GM19468 (cell line): Measurements from ENCODE around the gene EIF2AK2.

ENCODE experiments used
- ATAC-seq: cut with Tn5 transposase; IDR thresholded peaks from one replicate; pipeline ENCODE4 v1.9.1; 2021; ENCODE audit warnings: mild to moderate bottlenecking, moderate library complexity, moderate number of reproducible peaks; ENCODE audit not compliant: unreplicated experiment; ENCODE audit errors: extremely low read depth

Gene EIF2AK2

DNA sequence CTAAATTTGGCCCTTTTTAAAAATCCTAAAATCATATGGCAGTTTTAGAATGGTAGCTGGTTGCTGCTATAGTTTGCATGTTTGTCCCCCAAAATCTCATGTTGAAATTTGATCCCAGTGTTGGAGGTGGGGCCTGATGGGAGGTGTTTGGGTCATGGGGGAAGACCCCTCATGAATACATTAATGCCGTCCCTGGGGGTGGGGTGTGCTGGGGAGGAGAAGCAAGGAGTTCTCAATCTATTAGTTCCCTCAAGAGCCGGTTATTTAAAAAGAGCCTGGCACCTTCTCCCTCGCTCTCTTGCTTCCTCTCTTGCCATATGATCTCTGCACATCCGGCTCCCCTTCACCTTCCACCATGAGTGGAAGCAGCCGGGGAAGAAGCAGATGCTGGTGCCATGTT is 51.6 kb downstream of the EIF2AK2 start:
- no peak for ATAC-seq

DNA sequence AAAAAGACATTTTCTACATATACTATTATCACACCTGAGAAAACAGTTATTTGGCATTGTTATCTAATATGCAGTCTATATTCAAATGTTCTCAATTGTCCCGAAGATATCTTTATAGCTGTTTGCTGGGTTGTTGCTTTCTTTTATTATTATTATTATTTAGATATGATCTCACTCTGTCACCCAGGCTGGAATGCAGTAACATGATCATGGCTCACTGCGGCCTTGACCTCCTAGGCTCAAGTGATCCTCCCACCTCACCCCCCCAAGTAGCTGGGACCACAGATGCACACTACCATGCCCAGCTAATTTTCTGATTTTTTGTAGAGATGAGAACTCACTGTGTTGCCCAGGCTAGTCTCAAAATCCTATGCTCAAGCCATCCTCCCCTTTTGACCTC is 52.6 kb downstream of the EIF2AK2 start:
- ATAC-seq, result no peak

DNA sequence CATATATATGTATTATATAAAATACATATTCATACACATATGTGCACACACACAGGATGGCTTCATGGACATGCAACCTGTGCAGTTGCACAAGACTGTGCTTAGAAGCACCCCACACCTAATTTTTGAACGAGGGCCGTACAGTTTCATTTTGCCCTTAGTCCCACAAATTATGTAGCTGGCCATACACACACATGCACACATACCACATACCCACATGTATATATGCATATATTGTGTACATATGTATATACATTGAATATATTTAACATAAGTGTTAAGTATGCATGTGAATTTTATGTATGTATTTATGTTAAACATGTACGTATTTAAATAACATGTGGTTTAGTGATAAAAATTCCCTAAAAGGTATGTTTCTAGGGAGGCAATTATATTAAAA is 54.2 kb downstream of the EIF2AK2 start:
- no peak for ATAC-seq

DNA sequence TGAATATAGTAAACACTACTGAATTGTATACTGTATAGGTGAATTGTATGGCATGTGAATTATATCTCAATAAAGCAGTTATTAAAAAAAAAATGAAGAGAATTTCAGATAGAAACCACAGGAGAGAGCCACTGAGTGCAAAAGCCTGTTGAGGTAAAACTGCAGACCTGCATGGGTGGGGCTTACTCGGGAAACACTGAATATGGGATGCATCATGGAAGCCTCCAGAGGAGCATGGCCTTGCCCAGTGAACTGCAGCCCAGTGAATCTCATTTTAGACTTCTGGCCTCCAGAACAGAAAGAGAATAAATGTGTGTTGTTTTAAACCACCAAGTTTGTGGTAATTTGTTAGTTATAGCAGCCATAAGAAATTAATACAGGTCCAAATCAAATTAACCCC is 56.7 kb downstream of the EIF2AK2 start:
- ATAC-seq, result no peak

DNA sequence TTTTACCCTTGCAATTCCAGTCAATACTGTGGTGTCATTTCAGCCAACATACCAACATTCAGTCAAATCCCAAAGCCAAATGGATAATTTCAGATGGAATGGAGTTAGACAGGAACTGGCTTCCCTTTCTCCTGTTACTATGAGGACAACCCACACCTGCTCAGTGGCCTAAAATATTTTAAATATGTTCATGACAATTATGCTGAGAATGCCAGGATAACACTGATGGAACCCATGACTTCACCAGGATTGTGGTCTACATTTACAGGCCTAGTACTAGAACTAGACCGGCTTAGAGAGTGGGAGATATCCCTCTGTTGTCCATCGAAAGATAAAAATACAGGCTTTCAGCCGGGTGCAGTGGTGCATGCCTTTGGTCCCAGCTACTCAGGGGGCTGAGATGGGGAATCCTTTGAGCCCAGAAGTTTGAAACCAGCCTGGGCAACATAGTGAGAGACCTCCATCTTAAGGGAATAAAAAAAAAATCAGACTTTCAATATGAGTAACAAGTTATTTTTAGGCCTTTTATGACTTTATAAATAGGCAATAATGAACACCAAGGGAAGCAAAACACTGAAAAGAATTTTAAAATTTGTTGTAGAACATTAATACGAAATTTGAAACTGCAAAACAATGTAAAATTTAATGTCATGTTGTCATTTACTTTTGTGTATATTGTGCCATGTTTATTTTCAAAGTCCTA is 58.2 kb downstream of the EIF2AK2 start:
- ATAC-seq, result no peak

DNA sequence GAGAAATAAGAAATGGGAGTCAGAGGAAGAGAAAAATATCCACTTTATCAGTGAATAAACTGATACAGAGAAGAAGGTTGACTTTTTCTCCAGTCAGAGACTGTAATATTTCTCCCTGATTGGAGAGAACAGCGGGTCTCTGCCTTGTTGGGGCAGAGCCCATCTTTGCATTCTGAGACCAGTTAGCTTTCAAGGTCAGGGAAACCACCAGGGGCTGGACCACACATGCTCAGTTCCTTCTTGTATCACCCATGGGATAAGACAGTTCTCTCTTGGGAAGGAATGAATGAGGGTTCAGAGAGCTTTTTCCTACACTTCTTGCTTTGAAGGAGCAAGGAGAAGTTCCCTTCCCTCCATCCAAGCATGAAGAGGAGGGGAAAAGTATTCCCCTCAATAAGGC is 60.2 kb downstream of the EIF2AK2 start:
- no peak for ATAC-seq

DNA sequence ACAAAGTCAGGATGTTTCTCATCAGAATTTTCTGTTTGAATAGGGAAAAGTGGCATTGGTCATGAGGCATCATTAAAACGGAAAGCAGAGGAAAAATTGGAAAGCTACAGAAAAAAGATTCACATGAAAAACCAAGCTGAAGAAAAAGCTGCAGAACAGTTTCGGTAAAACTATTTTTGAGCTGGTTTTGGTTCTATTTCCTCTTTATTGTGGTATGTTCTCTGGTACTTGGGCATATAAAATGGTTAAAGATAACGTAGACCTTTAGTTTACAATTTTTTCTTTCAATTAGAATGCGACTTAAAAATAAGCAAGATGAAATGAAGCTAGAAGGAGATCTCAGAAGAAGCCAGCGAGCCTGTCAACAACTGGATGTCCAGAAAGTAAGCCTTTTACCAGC is 64.9 kb downstream of the EIF2AK2 start:
- no peak for ATAC-seq

DNA sequence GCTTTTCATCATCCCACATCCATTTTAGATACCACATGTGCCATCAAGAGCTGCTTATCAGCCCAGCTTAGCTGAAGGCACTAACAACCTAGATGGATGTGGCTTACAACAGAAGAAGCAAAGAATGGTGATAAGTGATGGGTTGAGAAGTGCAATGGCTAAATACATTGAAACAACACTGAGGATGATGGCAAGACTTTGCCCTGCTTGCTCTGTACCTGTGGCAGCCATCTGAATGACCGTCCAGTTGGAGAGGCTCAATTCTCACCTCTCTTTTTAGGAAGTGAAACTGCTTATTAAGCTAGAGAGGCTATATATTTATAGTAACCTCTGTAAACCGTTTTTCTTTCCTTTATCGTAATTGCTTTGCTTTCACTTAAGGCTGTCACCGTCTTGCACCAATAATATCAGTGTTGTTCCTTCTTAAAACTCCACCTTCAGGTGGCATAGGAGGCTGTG is 66.7 kb downstream of the EIF2AK2 start:
- ATAC-seq, result peak; percentile 60

DNA sequence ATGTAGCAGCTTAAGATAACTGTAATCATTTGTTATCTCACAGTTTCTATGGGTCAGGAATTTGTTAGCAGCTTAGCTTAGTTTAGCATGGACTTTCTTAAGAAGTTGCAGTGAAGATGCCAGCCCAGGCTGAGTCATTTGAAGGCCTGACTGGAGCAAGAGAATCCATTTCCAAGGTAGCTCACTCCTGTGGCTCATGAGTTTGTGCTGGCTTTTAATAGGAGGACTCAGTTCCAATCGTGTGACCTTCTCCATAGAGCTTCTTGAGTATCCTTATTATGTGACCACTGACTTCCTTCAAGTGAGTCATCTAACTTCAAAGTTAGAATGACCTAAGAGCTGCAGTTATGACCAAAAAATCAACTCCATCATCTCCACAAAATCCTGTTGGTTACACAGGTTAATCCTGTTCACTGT is 71.0 kb downstream of the EIF2AK2 start:
- ATAC-seq, result no peak

DNA sequence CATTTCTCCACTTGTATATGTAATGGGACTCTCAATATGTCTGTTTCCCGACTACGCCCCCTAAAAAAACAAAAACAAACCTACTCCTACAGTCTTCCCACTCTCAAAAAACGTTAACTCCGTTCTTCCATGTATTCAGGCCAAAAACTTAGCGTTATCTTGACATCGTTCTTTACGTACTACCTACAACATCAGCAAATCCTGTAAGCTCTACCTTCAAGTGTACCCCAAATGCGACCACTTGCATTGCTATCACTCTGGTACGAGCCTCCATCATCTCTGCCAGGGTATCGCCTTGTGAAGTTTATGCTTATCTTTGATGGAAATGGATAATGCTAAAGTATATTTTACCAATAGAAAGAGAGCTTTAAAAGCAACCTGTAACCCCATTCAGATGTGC is 72.0 kb downstream of the EIF2AK2 start:
- no peak for ATAC-seq

DNA sequence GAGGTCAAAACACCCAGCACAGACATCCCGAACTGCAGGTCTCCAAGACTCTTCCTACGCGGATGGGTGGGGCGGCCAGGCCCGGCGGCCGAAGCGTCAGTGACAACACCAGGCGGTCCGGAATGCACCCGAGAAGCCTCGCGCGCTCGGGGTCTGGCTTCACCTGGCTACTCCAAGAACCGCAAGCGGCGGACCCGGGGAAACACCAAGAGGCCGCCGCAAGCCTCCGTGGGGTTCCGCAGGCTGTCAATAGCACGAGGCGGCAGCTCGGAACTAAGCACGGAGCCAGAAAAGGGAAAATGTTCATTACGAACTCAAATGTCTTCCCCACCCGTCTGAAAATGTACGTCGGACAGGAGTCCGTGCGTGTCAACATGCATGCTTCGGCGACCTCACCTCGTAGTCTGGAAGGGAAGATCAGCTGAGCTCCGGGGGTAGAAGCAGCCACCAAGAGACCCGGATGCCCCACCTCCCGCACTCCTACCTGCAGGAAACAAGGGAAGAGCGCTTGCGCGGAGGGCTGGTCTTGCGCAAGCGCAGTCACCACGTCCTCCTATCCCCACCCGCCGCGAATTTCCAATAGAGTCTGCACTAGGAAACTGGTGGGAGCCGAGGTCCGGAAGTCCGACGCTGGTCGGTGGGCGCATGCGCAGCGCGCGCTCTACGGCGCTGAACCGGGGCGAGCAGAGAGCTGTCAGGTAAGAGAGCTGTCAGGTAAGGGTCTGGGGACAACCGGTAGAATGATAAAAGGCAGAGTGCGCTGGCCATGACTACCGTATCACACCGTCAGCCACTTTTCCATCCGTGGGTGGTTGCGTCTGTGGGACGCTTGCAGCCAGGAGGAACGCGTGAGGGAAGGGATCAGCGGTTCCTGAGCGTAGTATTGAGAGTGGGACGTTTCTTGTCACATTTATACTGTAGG is 72.6 kb downstream of the EIF2AK2 start, which contains the start of the genes GPATCH11 and HEATR5B:
Gene GPATCH11 (plus strand): TSS at position 646 of the 922 bp plus-strand sequence. CDS start 3,864 bp downstream, outside the sequence.
Gene HEATR5B (minus strand): TSS at position 500 of the 922 bp plus-strand sequence. CDS start 958 bp downstream, outside the sequence.
- ATAC-seq, result peak; percentile 66

DNA sequence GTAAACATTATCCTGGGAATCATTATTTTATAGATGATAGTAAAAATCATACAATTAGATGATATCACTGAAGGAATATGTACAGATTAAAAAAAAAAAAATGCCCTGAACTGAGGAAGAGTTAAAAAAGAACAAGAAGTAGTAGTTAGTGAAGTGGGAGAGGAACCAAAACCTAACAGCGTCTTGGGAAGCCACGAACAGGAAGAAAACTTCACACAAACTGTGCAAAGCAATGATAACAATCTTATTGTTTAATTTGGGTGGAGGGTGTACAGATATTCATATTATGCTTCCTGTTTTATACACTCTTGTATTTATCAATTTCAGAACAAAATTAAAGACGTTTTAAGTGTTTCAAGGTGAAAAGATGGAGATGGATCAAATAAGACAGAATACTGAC is 76.1 kb downstream of the EIF2AK2 start:
- no peak for ATAC-seq

DNA sequence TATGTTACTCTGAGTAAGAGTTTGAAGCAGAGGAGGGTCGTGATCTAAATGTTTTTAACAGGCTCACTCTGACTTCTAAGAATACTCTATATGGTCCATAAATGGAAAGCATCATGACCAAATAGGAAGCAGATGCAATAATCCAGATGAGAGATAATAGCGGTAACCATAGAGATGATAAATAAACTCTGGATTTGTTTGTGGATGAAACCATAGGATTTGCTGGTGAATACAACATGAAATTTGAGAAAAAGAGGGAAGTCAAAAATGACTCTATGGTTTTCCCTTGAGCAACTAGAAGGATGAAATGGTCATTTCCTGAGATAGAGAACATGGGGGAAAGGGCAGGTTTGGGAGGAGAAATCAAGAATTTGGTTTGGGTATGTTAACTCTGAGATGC is 76.5 kb downstream of the EIF2AK2 start:
- ATAC-seq, result no peak

DNA sequence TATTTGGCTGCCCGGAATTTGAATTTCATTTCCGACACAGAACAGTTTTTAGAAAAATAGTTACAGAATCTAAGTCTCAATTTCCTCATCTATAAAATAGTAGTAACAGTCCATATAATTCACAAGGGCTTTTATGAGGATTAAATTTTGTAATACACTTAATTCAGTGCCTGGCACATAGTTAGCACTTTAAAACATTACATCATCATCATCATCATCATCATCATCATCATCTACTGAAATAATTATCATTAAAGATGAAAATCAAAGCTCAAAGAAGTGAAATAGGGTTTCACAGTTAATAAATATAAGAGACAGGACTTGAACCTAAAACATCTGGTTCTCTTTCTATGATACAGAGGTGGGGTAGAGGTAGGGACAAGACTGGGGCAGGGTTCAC is 85.8 kb downstream of the EIF2AK2 start:
- ATAC-seq, result no peak

DNA sequence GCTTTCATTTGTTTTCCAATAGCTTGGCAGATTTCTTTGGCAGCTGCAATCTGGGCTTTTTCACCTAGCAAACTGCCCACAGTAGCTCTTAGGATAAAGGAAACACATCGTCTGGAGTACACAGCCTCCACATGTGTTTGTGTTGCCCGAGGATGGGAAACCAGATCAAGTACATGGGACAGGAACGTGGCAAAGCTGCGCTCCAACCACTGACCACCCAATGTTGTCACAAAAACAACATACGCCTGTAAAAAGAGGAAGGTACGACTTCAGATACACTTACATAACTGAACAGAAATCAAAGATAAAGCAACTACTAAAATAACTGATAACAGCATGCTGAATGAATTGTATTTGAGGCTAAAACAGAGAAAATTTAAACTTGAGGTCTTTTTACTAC is 88.1 kb downstream of the EIF2AK2 start:
- no peak for ATAC-seq

DNA sequence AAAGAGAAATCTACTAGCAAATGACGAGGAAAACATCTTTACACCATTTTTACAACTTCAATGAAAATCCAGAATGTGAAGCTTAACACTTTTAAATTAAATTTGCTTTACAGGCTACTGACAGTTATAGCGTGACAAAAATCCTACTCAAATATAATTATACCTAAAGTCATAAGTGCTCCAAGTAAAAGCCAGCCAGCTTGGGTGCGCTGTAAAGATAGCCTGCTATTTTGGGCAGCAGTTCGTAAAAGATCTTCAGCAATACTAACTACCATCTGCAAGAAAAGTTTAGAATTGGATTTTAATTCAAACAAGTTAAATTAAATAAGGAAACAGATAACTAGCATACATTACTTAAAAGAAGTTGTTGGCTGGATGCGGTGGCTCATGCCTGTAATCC is 95.0 kb downstream of the EIF2AK2 start:
- ATAC-seq, result no peak

DNA sequence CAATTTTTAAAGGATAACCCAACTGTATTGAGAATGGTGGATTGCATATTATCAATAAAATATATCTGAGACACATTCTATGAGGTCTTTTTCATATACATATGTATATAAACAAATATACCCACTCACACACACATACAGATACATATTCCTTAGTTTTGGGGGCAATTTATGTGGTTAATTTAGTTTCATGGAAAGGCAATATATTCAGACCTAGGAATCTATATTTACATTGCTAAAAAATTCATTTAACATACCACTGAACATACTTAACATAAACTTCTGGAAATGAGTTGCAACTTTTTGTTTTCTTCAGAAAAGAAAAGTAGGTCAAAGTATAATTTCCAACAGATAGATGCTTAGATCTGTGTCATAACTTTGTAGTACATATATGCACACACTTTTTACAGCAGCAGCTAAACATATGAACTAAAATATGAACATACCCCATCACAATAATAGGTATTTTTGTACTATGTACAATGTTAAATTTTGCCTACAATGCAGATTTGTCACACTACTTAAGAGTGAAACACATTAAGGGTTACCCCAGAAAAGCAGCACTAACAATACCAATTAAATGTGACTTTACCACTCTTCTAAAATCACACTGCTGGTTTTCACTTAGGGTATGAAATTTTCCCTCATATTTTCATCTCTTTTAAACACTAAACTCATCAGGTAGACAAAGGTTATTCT is 95.6 kb downstream of the EIF2AK2 start:
- ATAC-seq, result no peak

DNA sequence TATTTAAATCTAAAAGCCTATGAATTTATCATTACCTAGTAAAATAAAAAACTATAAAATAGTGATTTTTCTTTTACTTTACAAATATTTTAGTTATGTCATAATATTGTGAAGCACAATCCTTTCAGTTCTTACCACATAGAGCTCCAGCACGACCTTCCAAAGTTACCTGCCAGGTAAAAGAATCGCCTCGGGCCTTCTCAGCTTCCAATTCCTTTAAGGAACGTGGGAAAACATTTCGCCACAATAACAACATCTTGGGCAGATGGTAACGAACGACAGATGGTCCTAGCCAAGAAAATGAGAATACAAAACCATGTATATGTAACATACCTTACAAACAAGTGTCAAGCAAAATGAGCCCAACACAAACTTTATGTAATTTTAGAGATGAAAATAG is 96.3 kb downstream of the EIF2AK2 start:
- ATAC-seq, result no peak

DNA sequence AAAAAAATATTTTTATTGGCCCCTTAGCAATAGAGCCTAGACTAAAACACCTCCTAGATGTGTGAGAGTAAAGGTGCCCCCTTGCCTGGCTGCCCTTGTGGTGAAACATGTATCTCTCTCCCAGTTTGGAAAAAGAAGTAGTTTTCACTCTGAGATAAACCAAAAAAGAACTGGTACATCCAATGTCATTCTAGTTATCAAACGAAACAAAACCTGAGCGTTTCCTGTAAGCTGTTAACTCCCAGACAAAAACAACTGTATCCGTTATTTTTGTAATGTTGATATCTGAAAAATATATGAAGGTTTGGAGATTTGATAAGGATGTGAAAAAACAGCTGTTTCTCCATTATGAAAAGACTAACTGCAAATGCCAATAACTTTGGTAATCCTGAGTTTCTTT is 96.9 kb downstream of the EIF2AK2 start:
- no peak for ATAC-seq

DNA sequence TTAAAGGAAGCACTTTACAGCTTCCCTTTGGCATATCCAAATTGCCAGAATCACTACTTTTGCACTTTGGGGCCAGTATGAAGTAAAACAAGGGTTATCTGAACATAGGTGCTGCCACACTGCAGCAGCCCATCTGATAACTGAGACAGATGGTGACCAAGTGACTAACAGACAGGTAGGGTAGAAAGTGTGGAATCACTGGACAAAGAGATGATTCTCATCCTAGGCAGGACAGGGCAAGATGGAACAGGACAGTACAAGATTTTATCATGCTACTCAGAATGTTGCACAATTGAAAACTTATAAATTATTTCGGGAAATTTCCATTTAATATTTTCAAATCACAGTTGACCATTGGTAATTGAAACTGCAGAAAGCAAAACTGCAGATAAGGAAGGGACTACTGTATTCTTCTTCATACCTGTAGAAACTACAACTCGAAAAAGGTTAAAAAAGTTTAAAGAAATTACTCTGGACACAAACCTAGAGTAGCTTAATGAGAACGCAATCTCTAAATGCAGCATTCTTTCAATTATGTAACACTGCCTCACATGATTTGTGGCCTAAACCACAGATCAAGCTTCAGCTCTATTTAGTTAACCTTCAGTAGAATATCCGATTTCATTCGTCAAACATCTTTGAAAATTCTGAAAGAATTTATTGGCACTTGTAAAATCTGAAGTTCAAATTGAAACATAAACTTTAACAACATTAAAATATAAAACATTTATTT is 104.0 kb downstream of the EIF2AK2 start:
- ATAC-seq, result no peak
